CD4-positive, alpha-beta T cell (primary cell): Measurements from ENCODE around the gene GABRD. TPM values are rescaled to one million over a fixed set of nuclear protein-coding genes. Genes with fewer than 3 reads are reported as not detected.

Experiments
- ATAC-seq: fragments of 200-7000 bp; cut with Tn5 transposase; one replicate; pipeline ENCODE4 v1.10.0; 2022; ENCODE audit warnings: mild to moderate bottlenecking; ENCODE audit not compliant: poor library complexity
- CTCF ChIA-PET: fragments of 350-600 bp; sonication (Branson Sonifier 250); formaldehyde crosslinking; loops from one replicate; lab custom pipeline; 2021; ENCODE audit warnings: antibody characterized with exemption, inconsistent platforms; lab: Charles Lee
- POLR2A ChIA-PET: fragments of 350-600 bp; sonication (Branson Sonifier 250); formaldehyde crosslinking; loops from one replicate; lab custom pipeline; 2021; ENCODE audit warnings: antibody characterized with exemption, inconsistent platforms; lab: Charles Lee
- DNase-seq, 14 experiments: peaks; one replicate each; pipeline ENCODE4 v3.0.0-alpha.2; 2013 to 2020; ENCODE audit warnings: mixed read lengths in 2 of 14
- H3K27ac ChIP-seq, 2 donors: one replicate each; pipeline versions ENCODE4 v1.5.1 to v1.7.0; 2013; ENCODE audit warnings: low read length in 2 of 2, low read depth in 1 of 2, mild to moderate bottlenecking in 1 of 2
- H3K27me3 ChIP-seq, 2 experiments: 1 replicate in 1 of 2; 2 replicates in 1 of 2; pipeline versions ENCODE4 v1.6.1 to v1.7.0; 2013; ENCODE audit warnings: low read length in 2 of 2, control low read depth in 1 of 2, mild to moderate bottlenecking in 1 of 2, moderate library complexity in 1 of 2; ENCODE audit not compliant: insufficient read depth in 2 of 2, control insufficient read depth in 1 of 2
- H3K36me3 ChIP-seq: one replicate; pipeline ENCODE4 v1.6.1; 2013; ENCODE audit warnings: low read length, control low read depth; ENCODE audit not compliant: insufficient read depth
- H3K4me1 ChIP-seq: one replicate; pipeline ENCODE4 v1.6.1; 2013; ENCODE audit warnings: low read length, control low read depth; ENCODE audit not compliant: insufficient read depth
- H3K4me3 ChIP-seq: one replicate; pipeline ENCODE4 v1.5.1; 2013; ENCODE audit warnings: mild to moderate bottlenecking, low read length, moderate library complexity
- H3K9me3 ChIP-seq, 2 experiments: 1 replicate in 1 of 2; 2 replicates in 1 of 2; pipeline versions ENCODE4 v1.6.1 to v1.7.0; 2013; ENCODE audit warnings: low read length in 2 of 2, mild to moderate bottlenecking in 2 of 2, control low read depth in 1 of 2, moderate library complexity in 1 of 2; ENCODE audit not compliant: control insufficient read depth in 1 of 2, insufficient read depth in 1 of 2
- H3K27ac Mint-ChIP-seq: one replicate; pipeline ENCODE4 v1.8.0; 2020; ENCODE audit warnings: mixed read lengths
- H3K27me3 Mint-ChIP-seq: one replicate; pipeline ENCODE4 v1.8.0; 2021; ENCODE audit warnings: mixed read lengths
- H3K36me3 Mint-ChIP-seq: one replicate; pipeline ENCODE4 v1.8.0; 2021; ENCODE audit warnings: low read depth, mixed read lengths
- H3K4me1 Mint-ChIP-seq: one replicate; pipeline ENCODE4 v1.8.0; 2021; ENCODE audit warnings: low read depth, mixed read lengths
- H3K4me3 Mint-ChIP-seq: one replicate; pipeline ENCODE4 v1.8.0; 2020; ENCODE audit warnings: mild to moderate bottlenecking, mixed read lengths
- H3K9me3 Mint-ChIP-seq: one replicate; pipeline ENCODE4 v1.8.0; 2020; ENCODE audit warnings: mixed read lengths
- intact Hi-C, 2 experiments: fragments of 100-400 bp; cut with DNase I in 1 of 2; cut with micrococcal nuclease in 1 of 2; formaldehyde crosslinking; loops; one replicate each; pipeline versions ENCODE4 v1.15.1 to v1.9.0; 2023 to 2025; cut with DNase I, micrococcal nuclease
- total RNA-seq, 174 experiments: library from RNA in 2 of 174; stranded (reverse) in 2 of 174; gene quantifications; one replicate each; pipeline ENCODE4 v1.2.3 and lab custom pipeline; 2021 to 2026
- TF ChIP-seq, protein P1 (sequence below): fragments of 200-600 bp; IDR thresholded peaks from one replicate; pipeline ENCODE4 v1.8.0; 2022; ENCODE audit warnings: antibody characterized with exemption, mild to moderate bottlenecking

The GABRD gene
- total RNA-seq, 2 experiments from 2014 or later = 0.38 to 0.42 TPM

DNA sequence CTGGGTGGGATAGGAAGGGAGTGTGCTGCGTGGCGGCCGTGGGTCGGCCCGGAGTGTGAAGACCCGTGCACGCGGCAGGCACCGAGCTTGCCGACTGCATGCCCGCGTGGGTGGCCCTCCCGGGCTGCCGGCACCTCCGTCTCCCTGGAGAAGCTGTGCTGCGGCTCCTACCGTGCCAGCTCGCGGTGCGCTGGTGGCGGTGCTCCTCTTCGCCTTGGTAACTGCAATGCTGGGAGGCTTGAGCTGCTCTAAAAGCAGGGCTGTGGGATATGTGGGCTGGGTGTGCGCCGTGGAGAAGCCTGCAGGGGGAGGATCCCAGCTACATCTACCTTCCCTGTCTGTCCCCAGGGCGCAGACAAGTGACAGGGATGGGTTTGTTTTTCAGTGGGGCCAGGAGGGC is 2.4 kb downstream of the GABRD start:
- DNase-seq (no peak), ATAC-seq (no peak)
- H3K36me3 Mint-ChIP-seq = no peaks in the 10 kb centered on the region
- no peak overlapping the region for H3K4me3 Mint-ChIP-seq
- H3K27ac Mint-ChIP-seq = no peak overlapping the region
- peaks cover 0 to 27% of the 10 kb centered on the region in 2 experiments for H3K9me3 ChIP-seq
- H3K27me3 ChIP-seq = peaks cover 60 to 61% of the 10 kb centered on the region in 2 experiments
- no peaks in the 10 kb centered on the region for H3K36me3 ChIP-seq
- H3K9me3 Mint-ChIP-seq = no peaks in the 10 kb centered on the region
- TF ChIP-seq, protein P1, sequence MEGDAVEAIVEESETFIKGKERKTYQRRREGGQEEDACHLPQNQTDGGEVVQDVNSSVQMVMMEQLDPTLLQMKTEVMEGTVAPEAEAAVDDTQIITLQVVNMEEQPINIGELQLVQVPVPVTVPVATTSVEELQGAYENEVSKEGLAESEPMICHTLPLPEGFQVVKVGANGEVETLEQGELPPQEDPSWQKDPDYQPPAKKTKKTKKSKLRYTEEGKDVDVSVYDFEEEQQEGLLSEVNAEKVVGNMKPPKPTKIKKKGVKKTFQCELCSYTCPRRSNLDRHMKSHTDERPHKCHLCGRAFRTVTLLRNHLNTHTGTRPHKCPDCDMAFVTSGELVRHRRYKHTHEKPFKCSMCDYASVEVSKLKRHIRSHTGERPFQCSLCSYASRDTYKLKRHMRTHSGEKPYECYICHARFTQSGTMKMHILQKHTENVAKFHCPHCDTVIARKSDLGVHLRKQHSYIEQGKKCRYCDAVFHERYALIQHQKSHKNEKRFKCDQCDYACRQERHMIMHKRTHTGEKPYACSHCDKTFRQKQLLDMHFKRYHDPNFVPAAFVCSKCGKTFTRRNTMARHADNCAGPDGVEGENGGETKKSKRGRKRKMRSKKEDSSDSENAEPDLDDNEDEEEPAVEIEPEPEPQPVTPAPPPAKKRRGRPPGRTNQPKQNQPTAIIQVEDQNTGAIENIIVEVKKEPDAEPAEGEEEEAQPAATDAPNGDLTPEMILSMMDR = no peak
- peaks cover 8% of the 10 kb centered on the region for H3K4me1 Mint-ChIP-seq
- H3K27ac ChIP-seq = no peak overlapping the region
- H3K4me3 ChIP-seq = no peak overlapping the region
- intact Hi-C loops = no loop called here
- ChIA-PET POLR2A (no interaction called here), CTCF (interaction anchor here (0.7 kb wide), 1 partner anchor 17 kb away, joined by 3 read pairs; no protein-coding TSS in a partner anchor)
- H3K4me1 ChIP-seq = peaks cover 32% of the 10 kb centered on the region
- peaks cover 66% of the 10 kb centered on the region for H3K27me3 Mint-ChIP-seq

DNA sequence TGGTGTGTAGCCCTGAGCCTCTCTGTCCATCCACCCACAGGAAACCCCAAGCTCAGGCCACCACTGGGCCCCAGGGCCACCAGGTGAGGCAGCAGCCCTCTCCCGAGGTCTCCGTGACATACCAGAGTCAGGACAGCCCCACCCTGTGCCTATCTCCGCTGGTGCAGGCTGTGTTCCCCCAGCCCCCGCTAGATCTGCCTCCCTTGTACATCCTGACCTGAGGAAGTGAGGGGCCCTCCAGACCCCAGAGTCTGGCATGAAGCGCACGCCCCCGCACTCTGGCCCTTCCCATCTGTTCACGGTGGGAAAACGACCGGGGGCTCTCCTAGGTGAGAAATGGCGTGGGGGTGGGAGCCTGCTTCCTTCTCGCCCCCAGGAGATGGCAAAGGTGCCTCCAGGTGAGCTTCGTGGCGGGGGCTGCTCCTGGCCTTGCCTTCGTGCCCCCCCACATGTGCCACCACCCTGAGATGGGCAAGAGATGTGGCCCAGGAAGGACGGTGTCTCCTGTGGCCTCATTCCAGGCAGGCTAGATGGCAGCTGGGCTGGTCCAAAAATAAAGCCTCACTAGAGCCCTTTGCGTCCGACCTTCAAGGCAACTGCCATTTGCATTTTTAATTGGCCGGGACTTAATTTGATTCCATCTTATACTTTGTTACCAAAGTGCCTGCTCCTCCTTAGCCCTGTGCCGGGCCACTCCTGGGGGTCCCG is 3.1 kb downstream of the GABRD start:
- ChIA-PET POLR2A (no interaction called here), CTCF (no interaction called here)
- H3K4me1 ChIP-seq = peaks cover 32% of the 10 kb centered on the region
- ATAC-seq (no peak), DNase-seq (no peak)
- TF ChIP-seq, protein P1 = no peak
- H3K9me3 Mint-ChIP-seq = no peaks in the 10 kb centered on the region
- no peaks in the 10 kb centered on the region for H3K36me3 Mint-ChIP-seq
- no peak overlapping the region for H3K27ac ChIP-seq
- H3K4me1 Mint-ChIP-seq = peaks cover 8% of the 10 kb centered on the region
- intact Hi-C loops = no loop called here
- H3K27ac Mint-ChIP-seq = no peak overlapping the region
- peaks cover 56 to 61% of the 10 kb centered on the region in 2 experiments for H3K27me3 ChIP-seq
- peaks cover 63% of the 10 kb centered on the region for H3K27me3 Mint-ChIP-seq
- no peak overlapping the region for H3K4me3 Mint-ChIP-seq
- H3K9me3 ChIP-seq = peaks cover 0 to 27% of the 10 kb centered on the region in 2 experiments
- no peaks in the 10 kb centered on the region for H3K36me3 ChIP-seq
- no peak overlapping the region for H3K4me3 ChIP-seq

DNA sequence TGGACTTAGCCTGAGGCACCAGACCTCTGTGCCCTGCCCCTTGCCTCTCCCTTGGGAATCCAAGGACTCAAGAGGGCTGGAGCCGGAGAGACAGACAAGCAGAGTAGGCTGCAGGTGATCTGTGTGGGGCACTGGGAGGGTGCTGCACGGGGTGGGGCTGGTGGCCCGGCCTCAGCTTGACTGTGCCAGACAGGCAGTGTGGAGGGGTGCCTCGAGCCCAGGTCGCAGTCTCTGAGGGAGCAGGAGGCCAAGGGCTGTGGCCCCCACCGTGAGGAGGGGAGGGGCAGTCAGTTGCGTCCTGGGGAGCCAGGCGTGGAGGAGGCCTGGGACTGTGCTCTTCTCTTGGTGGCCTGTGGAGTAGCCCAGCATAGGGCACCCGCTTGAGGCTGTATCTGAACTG is 4.0 kb downstream of the GABRD start:
- peaks cover 5% of the 10 kb centered on the region for H3K4me1 Mint-ChIP-seq
- TF ChIP-seq, protein P1 = no peak
- ATAC-seq = no peak
- CTCF ChIA-PET = no interaction called here
- DNase-seq = no peak
- H3K4me1 ChIP-seq = peaks cover 32% of the 10 kb centered on the region
- H3K36me3 ChIP-seq = no peaks in the 10 kb centered on the region
- peaks cover 0 to 27% of the 10 kb centered on the region in 2 experiments for H3K9me3 ChIP-seq
- H3K27ac ChIP-seq = no peak overlapping the region
- intact Hi-C loops = no loop called here
- H3K4me3 ChIP-seq = no peak overlapping the region
- H3K36me3 Mint-ChIP-seq = no peaks in the 10 kb centered on the region
- peaks cover 49 to 55% of the 10 kb centered on the region in 2 experiments for H3K27me3 ChIP-seq
- H3K4me3 Mint-ChIP-seq = no peak overlapping the region
- peaks cover 56% of the 10 kb centered on the region for H3K27me3 Mint-ChIP-seq
- no peak overlapping the region for H3K27ac Mint-ChIP-seq
- H3K9me3 Mint-ChIP-seq = no peaks in the 10 kb centered on the region
- POLR2A ChIA-PET = no interaction called here
